ENCODE results near the gene SPARC.

DNA sequence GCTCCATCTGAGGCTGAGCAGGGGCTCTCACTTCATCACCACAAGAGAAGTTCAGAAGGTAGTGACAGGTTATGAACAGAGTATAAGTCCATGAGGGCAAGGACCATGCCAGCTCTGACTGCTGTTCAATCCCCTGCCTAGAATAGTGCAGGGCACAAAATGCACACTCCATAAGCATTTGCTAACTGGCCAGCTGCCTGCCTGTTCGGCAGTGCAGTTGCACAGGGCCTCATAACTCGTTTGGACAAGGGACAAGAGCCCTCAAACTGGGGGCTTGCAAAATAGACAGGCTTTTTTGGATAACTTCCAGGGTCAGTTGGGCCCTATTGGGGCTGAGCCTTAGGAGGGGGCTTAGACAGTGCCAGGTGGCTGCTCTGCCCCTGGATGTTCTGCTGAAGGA is 21.1 kb downstream of the SPARC start:
- TF ChIP-seq, protein P1, sequence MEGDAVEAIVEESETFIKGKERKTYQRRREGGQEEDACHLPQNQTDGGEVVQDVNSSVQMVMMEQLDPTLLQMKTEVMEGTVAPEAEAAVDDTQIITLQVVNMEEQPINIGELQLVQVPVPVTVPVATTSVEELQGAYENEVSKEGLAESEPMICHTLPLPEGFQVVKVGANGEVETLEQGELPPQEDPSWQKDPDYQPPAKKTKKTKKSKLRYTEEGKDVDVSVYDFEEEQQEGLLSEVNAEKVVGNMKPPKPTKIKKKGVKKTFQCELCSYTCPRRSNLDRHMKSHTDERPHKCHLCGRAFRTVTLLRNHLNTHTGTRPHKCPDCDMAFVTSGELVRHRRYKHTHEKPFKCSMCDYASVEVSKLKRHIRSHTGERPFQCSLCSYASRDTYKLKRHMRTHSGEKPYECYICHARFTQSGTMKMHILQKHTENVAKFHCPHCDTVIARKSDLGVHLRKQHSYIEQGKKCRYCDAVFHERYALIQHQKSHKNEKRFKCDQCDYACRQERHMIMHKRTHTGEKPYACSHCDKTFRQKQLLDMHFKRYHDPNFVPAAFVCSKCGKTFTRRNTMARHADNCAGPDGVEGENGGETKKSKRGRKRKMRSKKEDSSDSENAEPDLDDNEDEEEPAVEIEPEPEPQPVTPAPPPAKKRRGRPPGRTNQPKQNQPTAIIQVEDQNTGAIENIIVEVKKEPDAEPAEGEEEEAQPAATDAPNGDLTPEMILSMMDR (IDR thresholded peaks at IDR 0.05) = no peak
- TF ChIP-seq POLR2A (IDR thresholded peaks at IDR 0.05) = no peak

Measured in uterus (tissue), 2 donors.